GM10847 (cell line): Measurements from ENCODE around the gene RPGRIP1.
A peak's percentile ranks its signal among the peaks of the same experiment; 100 is the strongest.

Experiments
- POLR2A ChIP-seq: IDR thresholded peaks from 2 replicates; pipeline ENCODE4 v1.6.1; 2011; ENCODE audit not compliant: insufficient read length; ENCODE audit errors: extremely low read depth

Gene RPGRIP1

DNA sequence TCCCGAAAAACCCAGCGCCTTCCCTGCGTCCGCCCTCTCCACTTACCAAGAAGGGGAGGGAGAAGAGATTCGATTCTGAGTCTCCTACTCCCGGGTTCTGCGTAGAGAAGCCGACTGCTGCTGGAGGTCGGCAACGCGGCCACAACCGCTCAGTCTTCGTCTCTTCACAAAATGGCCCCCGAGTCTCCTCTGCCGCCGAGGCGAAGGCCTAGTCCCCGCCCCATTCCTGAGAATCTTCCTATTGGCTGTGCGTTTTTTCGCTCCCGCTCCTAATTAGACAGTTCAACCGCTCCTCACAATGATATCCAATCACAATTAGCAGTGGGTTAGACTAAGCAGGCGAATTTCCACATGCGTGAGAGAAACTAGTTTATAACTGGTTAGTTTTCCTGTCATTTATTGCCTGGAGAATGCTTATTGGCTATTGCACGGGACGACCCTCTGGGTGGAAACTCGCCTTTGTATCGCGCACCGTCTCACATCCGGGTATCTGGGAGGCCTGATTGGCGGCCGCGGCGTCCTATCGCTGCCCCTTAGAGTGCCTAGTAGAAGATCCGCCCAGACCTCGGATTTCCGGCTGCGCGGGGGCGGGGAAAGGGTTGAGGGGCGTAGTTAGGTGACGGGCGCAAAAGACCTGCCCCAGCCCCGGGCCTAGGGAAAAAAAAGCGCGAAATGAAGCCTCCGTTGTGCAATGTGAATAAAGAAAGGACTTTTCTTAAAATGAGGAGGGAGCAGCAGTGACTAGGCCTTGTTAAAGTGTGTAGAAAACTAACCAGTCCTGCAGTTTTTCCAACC lies 10.4 kb upstream of the RPGRIP1 start, which contains the start of gene HNRNPC:
Gene HNRNPC, minus strand, starts transcription at position 191 of the 795 bp plus-strand sequence. CDS start 35,249 bp downstream, outside the sequence.
- TF ChIP-seq POLR2A, result peak; percentile 88

GRCh38 chr14:21275261-21275858 lies 4.5 kb upstream of the RPGRIP1 start:
- no peak for TF ChIP-seq POLR2A

DNA sequence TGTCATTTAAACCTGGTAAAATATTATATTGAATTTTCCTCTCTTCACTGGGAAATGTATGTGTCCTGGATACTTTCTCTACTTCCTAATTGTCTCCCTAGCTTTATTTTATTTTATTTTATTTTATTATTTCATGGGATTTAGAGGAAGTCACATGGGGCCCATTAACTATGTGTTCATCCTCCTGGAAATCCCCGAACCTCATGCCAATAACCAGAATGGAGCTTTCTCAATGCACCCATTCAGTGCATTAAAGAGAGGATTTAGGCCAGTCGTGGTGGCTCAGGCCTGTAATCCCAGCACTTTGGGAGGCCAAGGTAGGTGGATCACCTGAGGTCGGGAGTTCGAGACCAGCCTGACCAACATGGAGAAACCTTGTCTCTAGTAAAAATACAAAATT lies 1.3 kb upstream of the RPGRIP1 start:
- TF ChIP-seq POLR2A, result no peak

DNA sequence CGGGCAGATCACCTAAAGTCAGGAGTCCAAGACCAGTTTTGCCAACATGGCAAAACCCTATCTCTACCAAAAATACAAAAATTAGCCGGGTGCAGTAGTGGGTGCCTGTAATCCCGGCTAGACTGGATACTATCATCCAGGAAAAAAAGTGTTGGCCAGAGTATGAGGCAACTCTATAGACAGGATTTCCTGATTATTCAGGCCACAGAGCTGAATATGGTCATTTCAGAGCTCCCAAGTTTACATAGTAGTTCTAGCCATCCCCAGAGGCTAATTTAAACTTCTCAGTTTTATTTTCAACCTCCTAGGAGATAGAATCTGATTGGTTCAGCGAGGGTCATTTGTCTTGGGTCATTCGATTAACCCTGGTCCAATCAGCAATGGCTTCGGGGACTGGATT lies 7.3 kb downstream of the RPGRIP1 start:
- TF ChIP-seq POLR2A, result no peak

- TF ChIP-seq POLR2A, result no peak
Measured at GRCh38 chr14:21298358-21298757, 18.5 kb downstream of the RPGRIP1 start.

GRCh38 chr14:21299562-21300130 lies 19.8 kb downstream of the RPGRIP1 start:
- TF ChIP-seq POLR2A, result no peak

DNA sequence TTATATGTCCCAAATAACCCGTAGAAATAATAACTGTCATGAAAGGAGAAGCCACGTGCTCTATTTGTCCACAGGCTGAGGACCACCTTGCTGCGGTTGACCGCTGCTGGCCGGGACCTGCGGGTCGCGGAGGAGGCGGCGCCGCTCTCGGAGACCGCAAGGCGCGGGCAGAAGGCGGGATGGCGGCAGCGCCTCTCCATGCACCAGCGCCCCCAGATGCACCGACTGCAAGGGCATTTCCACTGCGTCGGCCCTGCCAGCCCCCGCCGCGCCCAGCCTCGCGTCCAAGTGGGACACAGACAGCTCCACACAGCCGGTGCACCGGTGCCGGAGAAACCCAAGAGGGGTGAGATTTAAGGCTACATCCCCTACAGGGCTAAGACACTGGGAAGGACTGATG lies 21.0 kb downstream of the RPGRIP1 start:
- no peak for TF ChIP-seq POLR2A

DNA sequence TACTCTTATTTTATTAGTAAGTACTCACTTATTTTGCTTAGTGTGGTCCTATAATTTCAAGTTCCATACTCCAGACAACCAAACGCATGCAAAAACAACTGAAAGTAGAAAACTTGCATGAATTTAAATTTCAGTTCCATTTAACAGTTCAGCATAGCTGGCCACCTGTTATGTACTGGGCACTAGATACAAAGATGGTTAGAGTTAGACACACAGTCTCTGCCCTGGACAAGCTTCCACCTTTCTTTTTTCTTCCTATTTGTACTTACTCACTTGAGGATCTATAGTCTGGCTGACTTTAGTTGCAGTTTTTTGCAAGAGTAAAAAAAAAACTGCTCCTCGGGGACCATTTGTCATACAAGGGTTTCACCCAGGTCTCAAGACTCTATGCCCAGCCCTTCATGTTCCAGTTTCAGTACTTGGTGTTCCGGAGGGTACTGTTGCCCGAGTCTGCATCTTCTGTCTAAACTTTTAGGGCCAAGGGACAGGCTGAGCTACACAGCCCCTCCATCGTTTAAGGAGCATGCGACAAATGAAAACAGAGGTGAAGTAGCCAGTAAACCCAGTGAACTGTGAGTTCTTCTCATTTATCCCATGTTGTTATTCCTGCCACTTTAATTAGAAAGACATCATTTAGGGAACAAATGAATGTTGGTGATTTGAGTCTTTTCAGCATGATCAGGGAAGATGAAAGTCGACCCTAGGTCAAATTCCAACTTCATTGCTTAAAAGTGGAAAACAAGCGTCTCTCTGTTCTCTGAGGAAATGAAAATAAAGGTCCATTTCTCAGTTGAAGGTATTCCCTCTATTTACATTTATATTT lies 22.3 kb downstream of the RPGRIP1 start:
- TF ChIP-seq POLR2A, result no peak

GRCh38 chr14:21307637-21308036 lies 27.8 kb downstream of the RPGRIP1 start:
- no peak for TF ChIP-seq POLR2A

- TF ChIP-seq POLR2A, result no peak
Measured at GRCh38 chr14:21308132-21308478, 28.2 kb downstream of the RPGRIP1 start.

GRCh38 chr14:21308479-21309237 lies 28.8 kb downstream of the RPGRIP1 start:
- TF ChIP-seq POLR2A, result peak; percentile 20

DNA sequence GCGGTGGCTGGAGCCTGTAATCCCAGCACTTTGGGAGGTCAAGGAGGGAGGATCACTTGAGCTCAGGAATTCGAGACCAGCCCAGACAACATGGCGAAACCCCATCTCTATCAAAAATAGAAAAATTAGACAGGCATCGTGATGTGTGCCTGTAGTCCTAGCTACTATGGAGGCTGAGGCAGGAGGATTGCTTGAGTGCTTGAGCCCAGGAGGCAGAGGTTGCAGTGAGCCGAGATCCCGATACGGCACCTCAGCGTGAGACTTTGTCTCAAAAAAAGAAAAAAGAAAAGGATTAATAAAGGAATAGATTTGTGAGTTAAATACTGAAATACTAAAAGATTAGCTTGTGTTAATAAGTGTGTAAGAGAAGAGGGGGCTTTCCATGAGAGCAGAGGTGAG lies 29.4 kb downstream of the RPGRIP1 start:
- TF ChIP-seq POLR2A, result no peak

DNA sequence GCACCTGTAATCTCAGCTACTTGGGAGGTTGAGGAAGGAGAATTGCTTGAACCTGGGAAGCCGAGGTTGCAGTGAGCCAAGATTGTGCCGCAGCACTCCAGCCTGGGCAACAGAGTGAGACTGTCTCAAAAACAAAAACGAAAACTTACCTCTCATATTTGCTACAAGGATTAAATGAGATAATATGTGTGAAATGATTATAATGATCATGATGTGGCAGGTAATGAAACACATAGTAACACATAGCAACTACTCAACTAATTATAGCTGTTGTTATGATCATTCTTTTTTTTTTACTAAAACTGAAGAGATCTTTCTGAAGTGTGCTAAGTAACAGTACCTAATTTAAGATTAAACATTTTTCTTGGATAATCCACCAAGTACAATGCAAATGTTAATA lies 30.1 kb downstream of the RPGRIP1 start:
- TF ChIP-seq POLR2A, result no peak

DNA sequence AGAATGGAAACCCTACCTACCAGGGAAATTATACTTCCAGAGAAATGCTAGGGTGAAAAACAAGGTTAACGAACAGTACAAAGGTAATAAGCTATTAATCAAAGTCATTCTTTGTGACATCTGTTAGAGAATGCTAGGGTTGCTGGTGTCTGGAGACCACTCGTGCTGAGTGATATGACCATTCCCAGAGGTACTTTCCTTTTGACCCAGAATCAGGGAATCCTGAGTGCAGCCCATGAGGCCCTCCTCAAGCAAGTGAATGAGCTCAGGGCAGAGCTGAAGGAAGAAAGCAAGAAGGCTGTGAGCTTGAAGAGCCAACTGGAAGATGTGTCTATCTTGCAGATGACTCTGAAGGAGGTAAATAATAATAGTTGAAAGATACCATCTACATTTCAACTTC lies 31.7 kb downstream of the RPGRIP1 start:
- TF ChIP-seq POLR2A, result no peak

- TF ChIP-seq POLR2A, result no peak
Measured at GRCh38 chr14:21313512-21313911, 33.6 kb downstream of the RPGRIP1 start.
